Measurements from ENCODE around the gene OIP5.

GRCh38 chr15:41269887-41270286 lies 62.5 kb downstream of the OIP5 start:
- TF ChIP-seq, protein P1, sequence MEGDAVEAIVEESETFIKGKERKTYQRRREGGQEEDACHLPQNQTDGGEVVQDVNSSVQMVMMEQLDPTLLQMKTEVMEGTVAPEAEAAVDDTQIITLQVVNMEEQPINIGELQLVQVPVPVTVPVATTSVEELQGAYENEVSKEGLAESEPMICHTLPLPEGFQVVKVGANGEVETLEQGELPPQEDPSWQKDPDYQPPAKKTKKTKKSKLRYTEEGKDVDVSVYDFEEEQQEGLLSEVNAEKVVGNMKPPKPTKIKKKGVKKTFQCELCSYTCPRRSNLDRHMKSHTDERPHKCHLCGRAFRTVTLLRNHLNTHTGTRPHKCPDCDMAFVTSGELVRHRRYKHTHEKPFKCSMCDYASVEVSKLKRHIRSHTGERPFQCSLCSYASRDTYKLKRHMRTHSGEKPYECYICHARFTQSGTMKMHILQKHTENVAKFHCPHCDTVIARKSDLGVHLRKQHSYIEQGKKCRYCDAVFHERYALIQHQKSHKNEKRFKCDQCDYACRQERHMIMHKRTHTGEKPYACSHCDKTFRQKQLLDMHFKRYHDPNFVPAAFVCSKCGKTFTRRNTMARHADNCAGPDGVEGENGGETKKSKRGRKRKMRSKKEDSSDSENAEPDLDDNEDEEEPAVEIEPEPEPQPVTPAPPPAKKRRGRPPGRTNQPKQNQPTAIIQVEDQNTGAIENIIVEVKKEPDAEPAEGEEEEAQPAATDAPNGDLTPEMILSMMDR (IDR thresholded peaks at IDR 0.05) = no peak
- TF ChIP-seq POLR2A (IDR thresholded peaks at IDR 0.05) = no peak

Measured in body of pancreas (tissue), 4 donors.